ENCODE data around the gene NPS. TPM values are rescaled to one million over a fixed set of nuclear protein-coding genes. Genes with fewer than 3 reads are reported as not detected.

Gene NPS
- total RNA-seq, 1 experiment from 2014 or later, result not detected

- ChIA-PET POLR2A (no interaction called here), CTCF (no interaction called here)
- Mint-ChIP-seq H3K27me3 (ENCODE audit: insufficient read depth, unreplicated experiment) (peaks cover 30% of the 10 kb centered on the region), H3K36me3 (ENCODE audit: insufficient read depth, unreplicated experiment) (no peaks in the 10 kb centered on the region), H3K27ac (ENCODE audit: unreplicated experiment) (no peak overlapping the region), H3K4me3 (ENCODE audit: unreplicated experiment) (no peak overlapping the region), H3K9me3 (ENCODE audit: unreplicated experiment) (no peaks in the 10 kb centered on the region), H3K4me1 (ENCODE audit: low read depth, unreplicated experiment) (no peaks in the 10 kb centered on the region)
- Histone ChIP-seq H3K4me1 (no peaks in the 10 kb centered on the region), H3K4me3 (ENCODE audit: low read depth, low read length) (no peak overlapping the region), H3K36me3 (ENCODE audit: control insufficient read depth, insufficient read depth, low read length) (no peaks in the 10 kb centered on the region), H3K9me3 (no peaks in the 10 kb centered on the region), H3K27me3 (replicated peaks; ENCODE audit: control insufficient read depth, insufficient read depth, low read length) (no peaks in the 10 kb centered on the region; the same call in 1 of the 2 replicates)
- intact Hi-C loops (cut with micrococcal nuclease; ENCODE audit: unreplicated experiment), result no loop called here
- no TSS peak for BruUV-seq (replicated peaks)
- DNase-seq, result no peak
- no peak for TF ChIP-seq CTCF (IDR thresholded peaks at IDR 0.05; ENCODE audit: insufficient read depth in 1 of 2, low read depth in 1 of 2, low read length in 1 of 2, severe bottlenecking in 1 of 2, unreplicated experiment in 1 of 2)
Observed at GRCh38 chr10:127576051-127576450, 26.9 kb downstream of the NPS start.

DNA sequence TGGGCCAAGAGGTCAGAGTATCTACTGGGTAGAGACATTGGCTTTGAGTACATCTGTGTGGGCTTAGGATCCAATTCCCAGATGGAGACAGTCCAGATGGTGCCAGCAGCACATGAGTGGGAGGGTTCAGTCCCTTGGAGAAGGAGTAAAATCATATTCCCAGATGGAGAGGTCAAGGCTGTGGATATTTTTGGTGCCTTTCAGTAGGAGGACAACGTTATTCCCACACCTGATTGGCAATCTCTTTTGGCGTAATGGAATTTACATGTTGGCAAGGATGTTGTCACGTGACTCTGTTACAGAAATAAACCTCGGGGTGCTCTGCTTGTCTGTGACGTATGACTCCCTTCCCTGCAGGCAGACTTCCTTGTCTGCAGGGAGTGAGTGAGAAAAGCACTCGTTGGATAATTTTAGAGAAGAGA lies 27.6 kb downstream of the NPS start:
- Mint-ChIP-seq H3K4me3 (ENCODE audit: unreplicated experiment) (no peak overlapping the region), H3K36me3 (ENCODE audit: insufficient read depth, unreplicated experiment) (no peaks in the 10 kb centered on the region), H3K27ac (ENCODE audit: unreplicated experiment) (no peak overlapping the region), H3K9me3 (ENCODE audit: unreplicated experiment) (no peaks in the 10 kb centered on the region), H3K27me3 (ENCODE audit: insufficient read depth, unreplicated experiment) (peaks cover 28% of the 10 kb centered on the region), H3K4me1 (ENCODE audit: low read depth, unreplicated experiment) (no peaks in the 10 kb centered on the region)
- POLR2A ChIA-PET, result no interaction called here
- Histone ChIP-seq H3K27me3 (replicated peaks; ENCODE audit: control insufficient read depth, insufficient read depth, low read length) (no peaks in the 10 kb centered on the region; the same call in 1 of the 2 replicates), H3K9me3 (no peaks in the 10 kb centered on the region), H3K4me1 (no peaks in the 10 kb centered on the region), H3K4me3 (ENCODE audit: low read depth, low read length) (no peak overlapping the region), H3K36me3 (ENCODE audit: control insufficient read depth, insufficient read depth, low read length) (no peaks in the 10 kb centered on the region)
- DNase-seq, result no peak
- no TSS peak for BruUV-seq (replicated peaks)
- TF ChIP-seq CTCF (IDR thresholded peaks at IDR 0.05; ENCODE audit: insufficient read depth in 1 of 2, low read depth in 1 of 2, low read length in 1 of 2, severe bottlenecking in 1 of 2, unreplicated experiment in 1 of 2), result no peak
- intact Hi-C loops (cut with micrococcal nuclease; ENCODE audit: unreplicated experiment), result no loop called here
- CTCF ChIA-PET, result no interaction called here

DNA sequence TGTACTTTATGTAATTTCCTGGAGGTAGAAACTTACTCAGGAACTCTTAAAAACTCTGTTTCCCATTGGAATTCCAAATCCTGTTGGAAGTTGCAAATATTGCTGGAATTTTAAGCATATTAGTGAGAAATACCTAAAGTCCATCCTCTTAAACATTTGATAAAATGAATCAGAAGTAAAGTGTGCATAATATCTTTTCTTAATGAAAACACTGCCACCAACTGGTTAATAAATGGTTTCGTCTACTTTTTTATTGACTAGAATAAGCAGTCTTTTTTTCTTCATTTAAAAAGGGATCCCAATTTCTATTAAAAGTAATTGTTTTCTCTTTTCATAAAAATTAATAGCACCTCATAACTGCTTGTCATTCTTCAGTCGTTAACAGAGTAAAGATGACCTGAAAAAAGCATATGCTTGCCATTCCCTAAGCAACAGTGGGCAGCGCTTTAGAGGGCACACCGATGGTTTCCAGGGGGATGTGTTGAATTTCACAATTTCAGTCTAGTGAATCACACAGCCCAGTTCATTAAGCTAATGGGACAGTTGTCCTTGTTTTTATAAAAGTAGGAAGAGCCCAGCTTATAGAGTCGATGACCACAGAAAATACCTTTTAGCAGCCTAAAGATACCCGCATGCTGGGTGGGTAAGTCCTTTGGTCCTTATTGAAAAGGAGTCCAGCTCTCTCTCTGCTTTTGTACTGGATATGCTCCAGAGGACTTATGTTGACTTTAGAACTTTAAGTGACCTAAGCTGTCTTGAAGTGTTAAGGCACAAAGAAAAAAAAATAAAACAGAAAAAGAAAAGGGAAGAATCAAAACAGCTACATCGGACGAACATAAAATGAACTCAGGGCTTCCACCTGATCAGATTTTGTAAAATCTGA lies 28.5 kb downstream of the NPS start:
- Mint-ChIP-seq H3K36me3 (ENCODE audit: insufficient read depth, unreplicated experiment) (no peaks in the 10 kb centered on the region), H3K4me3 (ENCODE audit: unreplicated experiment) (no peak overlapping the region), H3K27ac (ENCODE audit: unreplicated experiment) (no peak overlapping the region), H3K9me3 (ENCODE audit: unreplicated experiment) (no peaks in the 10 kb centered on the region), H3K4me1 (ENCODE audit: low read depth, unreplicated experiment) (no peaks in the 10 kb centered on the region), H3K27me3 (ENCODE audit: insufficient read depth, unreplicated experiment) (peaks cover 29% of the 10 kb centered on the region)
- CTCF ChIA-PET, result no interaction called here
- no TSS peak for BruUV-seq (replicated peaks)
- DNase-seq, result no peak
- H3K27me3 ChIP-seq (replicated peaks; ENCODE audit: control insufficient read depth, insufficient read depth, low read length), result no peaks in the 10 kb centered on the region; the same call in 1 of the 2 replicates
- H3K4me1 ChIP-seq, result no peaks in the 10 kb centered on the region
- intact Hi-C loops (cut with micrococcal nuclease; ENCODE audit: unreplicated experiment), result no loop called here
- H3K4me3 ChIP-seq (ENCODE audit: low read depth, low read length), result no peak overlapping the region
- no peaks in the 10 kb centered on the region for H3K36me3 ChIP-seq (ENCODE audit: control insufficient read depth, insufficient read depth, low read length)
- POLR2A ChIA-PET, result no interaction called here
- TF ChIP-seq CTCF (IDR thresholded peaks at IDR 0.05; ENCODE audit: insufficient read depth in 1 of 2, low read depth in 1 of 2, low read length in 1 of 2, severe bottlenecking in 1 of 2, unreplicated experiment in 1 of 2), result no peak
- H3K9me3 ChIP-seq, result no peaks in the 10 kb centered on the region

Measured in Caco-2 (cell line).